Measurements from ENCODE around the gene TOP2A.
"Not testable (repeated sequence)": the region's sequence is repeated elsewhere in the genome, so short reads cannot be mapped to it uniquely, and the experiment has no call there.

The TOP2A gene

GRCh38 chr17:40371261-40371929, 46.3 kb downstream of the TOP2A start:
- H3K27ac ChIP-seq: no peak overlapping the region
- TF ChIP-seq CTCF (IDR thresholded peaks at IDR 0.05): no peak
- TF ChIP-seq ZFX (IDR thresholded peaks at IDR 0.05; ENCODE audit: borderline replicate concordance): no peak

GRCh38 chr17:40369923-40370322, 47.8 kb downstream of the TOP2A start:
- no peak for TF ChIP-seq ZFX (IDR thresholded peaks at IDR 0.05; ENCODE audit: borderline replicate concordance)
- TF ChIP-seq CTCF (IDR thresholded peaks at IDR 0.05): no peak
- H3K27ac ChIP-seq: no peak overlapping the region

DNA sequence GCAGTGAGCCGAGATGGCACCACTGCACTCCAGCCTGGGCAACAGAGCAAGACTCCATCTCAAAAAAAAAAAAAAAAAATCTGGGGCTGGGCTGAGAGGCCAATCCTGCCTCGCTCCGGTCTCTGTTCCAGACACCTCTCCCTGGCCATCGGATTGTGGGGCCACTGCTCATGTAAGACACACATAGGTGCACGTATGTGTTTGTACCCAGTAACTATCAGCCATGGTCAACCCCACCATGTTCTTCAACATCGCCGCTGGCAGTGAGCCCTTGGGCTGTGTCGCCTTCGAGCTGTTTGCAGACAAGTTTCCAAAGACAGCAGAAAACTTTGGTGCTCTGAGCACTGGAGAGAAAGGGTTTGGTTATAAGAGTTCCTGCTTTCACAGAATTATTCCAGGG, 50.0 kb downstream of the TOP2A start:
- not testable (repeated sequence) for H3K27ac ChIP-seq

DNA sequence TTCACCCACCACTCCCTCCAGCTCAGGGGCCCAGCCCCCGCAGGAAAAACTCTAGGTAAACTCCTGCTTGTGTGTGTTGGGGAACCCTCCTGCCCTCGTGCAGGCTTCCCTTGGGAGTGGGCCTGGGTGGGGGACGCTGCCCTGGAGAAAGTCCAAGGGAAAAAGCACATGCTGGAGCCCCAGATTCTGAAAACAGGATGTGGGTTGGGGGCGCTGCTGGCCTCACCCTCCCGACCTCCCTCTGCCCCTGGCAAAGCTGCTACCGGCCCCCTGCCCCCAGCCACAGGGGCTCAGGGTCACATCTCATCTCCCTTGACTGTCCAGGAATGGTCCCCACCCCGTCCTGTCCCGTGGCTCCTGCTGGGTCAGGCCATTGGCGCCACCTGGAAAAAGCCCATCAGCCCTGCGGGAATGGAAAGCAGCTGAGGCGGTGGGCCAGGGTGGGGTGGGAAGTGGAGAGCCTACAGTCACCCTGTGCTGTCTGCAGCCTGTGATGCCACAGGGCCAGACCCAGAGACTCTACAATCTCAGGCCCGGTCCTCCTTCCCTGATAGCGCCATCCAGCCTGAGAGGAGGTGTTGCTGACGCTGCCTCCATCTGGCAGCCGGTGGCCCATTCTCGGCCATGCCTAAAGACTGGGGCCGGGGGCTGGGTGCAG, 50.7 kb downstream of the TOP2A start:
- TF ChIP-seq CTCF (IDR thresholded peaks at IDR 0.05) (no peak), ZFX (IDR thresholded peaks at IDR 0.05; ENCODE audit: borderline replicate concordance) (no peak)
- H3K27ac ChIP-seq: no peak overlapping the region

- no peak overlapping the region for H3K27ac ChIP-seq
- TF ChIP-seq CTCF (IDR thresholded peaks at IDR 0.05) (no peak), ZFX (IDR thresholded peaks at IDR 0.05; ENCODE audit: borderline replicate concordance) (no peak)
Measured at GRCh38 chr17:40366076-40366860, 51.4 kb downstream of the TOP2A start.

- H3K27ac ChIP-seq: no peak overlapping the region
- no peak for TF ChIP-seq ZFX (IDR thresholded peaks at IDR 0.05; ENCODE audit: borderline replicate concordance)
- no peak for TF ChIP-seq CTCF (IDR thresholded peaks at IDR 0.05)
Measured at GRCh38 chr17:40364906-40365305, 52.8 kb downstream of the TOP2A start.

GRCh38 chr17:40364121-40364861, 53.4 kb downstream of the TOP2A start, which contains the start of gene GJD3:
Gene GJD3, minus strand, starts transcription at chr17:40364737. Its CDS starts 922 bp downstream, at chr17:40363815.
- H3K27ac ChIP-seq: peak within 1 kb of the TSS; percentile 58

More at GRCh38 chr17:40364121-40364861, 53.4 kb downstream of the TOP2A start, which contains the start of gene GJD3:
- no peak for TF ChIP-seq ZFX (IDR thresholded peaks at IDR 0.05; ENCODE audit: borderline replicate concordance)
- TF ChIP-seq CTCF (IDR thresholded peaks at IDR 0.05): no peak

Data from 22Rv1 (cell line).